ENCODE measurements around the gene CPVL. TPM values are rescaled to one million over a fixed set of nuclear protein-coding genes. Genes with fewer than 3 reads are reported as not detected.

Gene CPVL
- total RNA-seq, 1 donor from 2014 or later = not detected

- no peak overlapping the region for H3K4me3 Mint-ChIP-seq
- ATAC-seq (ENCODE audit: low read depth) (no peak), DNase-seq (no peak)
- no peak for TF ChIP-seq CTCF (IDR thresholded peaks at IDR 0.05)
- CTCF ChIA-PET = no interaction called here
- intact Hi-C loops (cut with micrococcal nuclease) = no loop called here
- H3K27me3 Mint-ChIP-seq = peaks cover 13% of the 10 kb centered on the region
- no peaks in the 10 kb centered on the region for H3K36me3 Mint-ChIP-seq (ENCODE audit: low read depth)
- POLR2A ChIA-PET = no interaction called here
- no peak overlapping the region for H3K27ac Mint-ChIP-seq
- no peaks in the 10 kb centered on the region for H3K9me3 Mint-ChIP-seq
- no peaks in the 10 kb centered on the region for H3K4me1 Mint-ChIP-seq
These were observed 101.8 kb downstream of the CPVL start for GRCh38 chr7:29044554-29044953.

GRCh38 chr7:29043576-29043975 lies 102.8 kb downstream of the CPVL start:
- no peaks in the 10 kb centered on the region for H3K4me1 Mint-ChIP-seq
- DNase-seq = no peak
- H3K27ac Mint-ChIP-seq = no peak overlapping the region
- no peak for ATAC-seq (ENCODE audit: low read depth)
- no peak overlapping the region for H3K4me3 Mint-ChIP-seq
- intact Hi-C loops (cut with micrococcal nuclease) = no loop called here
- ChIA-PET POLR2A (no interaction called here), CTCF (no interaction called here)
- no peaks in the 10 kb centered on the region for H3K9me3 Mint-ChIP-seq
- no peak for TF ChIP-seq CTCF (IDR thresholded peaks at IDR 0.05)
- H3K36me3 Mint-ChIP-seq (ENCODE audit: low read depth) = no peaks in the 10 kb centered on the region
- peaks cover 7% of the 10 kb centered on the region for H3K27me3 Mint-ChIP-seq

GRCh38 chr7:29042824-29043231 lies 103.5 kb downstream of the CPVL start:
- Mint-ChIP-seq H3K27ac (no peak overlapping the region), H3K9me3 (no peaks in the 10 kb centered on the region), H3K4me3 (no peak overlapping the region), H3K36me3 (ENCODE audit: low read depth) (no peaks in the 10 kb centered on the region), H3K4me1 (no peaks in the 10 kb centered on the region), H3K27me3 (peaks cover 7% of the 10 kb centered on the region)
- ChIA-PET POLR2A (no interaction called here), CTCF (no interaction called here)
- ATAC-seq (ENCODE audit: low read depth) (no peak), DNase-seq (no peak)
- intact Hi-C loops (cut with micrococcal nuclease) = no loop called here
- TF ChIP-seq CTCF (IDR thresholded peaks at IDR 0.05) = no peak

- intact Hi-C loops (cut with micrococcal nuclease) = no loop called here
- no peak overlapping the region for H3K4me3 Mint-ChIP-seq
- ChIA-PET CTCF (no interaction called here), POLR2A (no interaction called here)
- H3K9me3 Mint-ChIP-seq = no peaks in the 10 kb centered on the region
- no peak overlapping the region for H3K27ac Mint-ChIP-seq
- H3K27me3 Mint-ChIP-seq = peaks cover 6% of the 10 kb centered on the region
- H3K36me3 Mint-ChIP-seq (ENCODE audit: low read depth) = no peaks in the 10 kb centered on the region
- no peaks in the 10 kb centered on the region for H3K4me1 Mint-ChIP-seq
- no peak for TF ChIP-seq CTCF (IDR thresholded peaks at IDR 0.05)
- DNase-seq = no peak
- no peak for ATAC-seq (ENCODE audit: low read depth)
These were observed 104.3 kb downstream of the CPVL start for GRCh38 chr7:29041991-29042390.

GRCh38 chr7:29040579-29040925 lies 105.8 kb downstream of the CPVL start:
- ChIA-PET POLR2A (no interaction called here), CTCF (no interaction called here)
- ATAC-seq (ENCODE audit: low read depth) (no peak), DNase-seq (no peak)
- no peaks in the 10 kb centered on the region for H3K36me3 Mint-ChIP-seq (ENCODE audit: low read depth)
- H3K27ac Mint-ChIP-seq = no peak overlapping the region
- H3K4me1 Mint-ChIP-seq = no peaks in the 10 kb centered on the region
- intact Hi-C loops (cut with micrococcal nuclease) = no loop called here
- no peaks in the 10 kb centered on the region for H3K9me3 Mint-ChIP-seq
- peaks cover 5% of the 10 kb centered on the region for H3K27me3 Mint-ChIP-seq
- H3K4me3 Mint-ChIP-seq = no peak overlapping the region
- TF ChIP-seq CTCF (IDR thresholded peaks at IDR 0.05) = no peak

Data from activated B cell treated with CpG ODN at 0.5 μM for 24 hours (primary cell).